Peyer's patch (tissue), 4 donors: Measurements from ENCODE around the gene GPR158.

Source experiments
- POLR2A ChIP-seq, 2 donors: fragments of 450-650 bp; IDR thresholded peaks; one replicate each; pipeline ENCODE4 v1.5.1; 2017; ENCODE audit warnings: antibody characterized with exemption in 2 of 2, mild to moderate bottlenecking in 2 of 2, moderate library complexity in 2 of 2
- TF ChIP-seq, protein P1 (sequence below), 6 experiments: fragments of 450-650 bp in 4 of 6; fragments of 200-600 bp in 2 of 6; sonication (generic) in 1 of 6; IDR thresholded peaks; one replicate each; pipeline ENCODE4 v1.5.1; 2017 to 2019; ENCODE audit warnings: antibody characterized with exemption in 6 of 6, mild to moderate bottlenecking in 3 of 6, moderate library complexity in 1 of 6

DNA sequence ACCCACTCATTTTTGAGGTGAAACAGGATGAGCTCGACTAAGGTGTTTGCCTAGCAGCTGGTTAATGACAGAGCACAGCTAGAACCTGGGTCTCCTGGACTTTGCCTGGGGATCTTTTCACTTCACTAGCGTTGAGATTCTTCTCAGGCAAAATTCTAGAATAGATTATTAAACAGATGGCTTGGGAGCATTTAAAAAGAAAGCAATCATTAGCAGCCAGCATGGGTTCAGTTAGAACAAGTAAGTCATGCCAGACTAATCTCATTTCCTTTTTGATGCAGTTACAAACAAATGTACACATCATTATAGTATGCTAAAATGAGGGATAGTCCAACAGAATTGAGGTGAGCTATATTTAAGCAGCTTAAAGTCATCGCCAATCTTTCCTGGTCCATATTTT lies 467.9 kb downstream of the GPR158 start:
- TF ChIP-seq, protein P1, sequence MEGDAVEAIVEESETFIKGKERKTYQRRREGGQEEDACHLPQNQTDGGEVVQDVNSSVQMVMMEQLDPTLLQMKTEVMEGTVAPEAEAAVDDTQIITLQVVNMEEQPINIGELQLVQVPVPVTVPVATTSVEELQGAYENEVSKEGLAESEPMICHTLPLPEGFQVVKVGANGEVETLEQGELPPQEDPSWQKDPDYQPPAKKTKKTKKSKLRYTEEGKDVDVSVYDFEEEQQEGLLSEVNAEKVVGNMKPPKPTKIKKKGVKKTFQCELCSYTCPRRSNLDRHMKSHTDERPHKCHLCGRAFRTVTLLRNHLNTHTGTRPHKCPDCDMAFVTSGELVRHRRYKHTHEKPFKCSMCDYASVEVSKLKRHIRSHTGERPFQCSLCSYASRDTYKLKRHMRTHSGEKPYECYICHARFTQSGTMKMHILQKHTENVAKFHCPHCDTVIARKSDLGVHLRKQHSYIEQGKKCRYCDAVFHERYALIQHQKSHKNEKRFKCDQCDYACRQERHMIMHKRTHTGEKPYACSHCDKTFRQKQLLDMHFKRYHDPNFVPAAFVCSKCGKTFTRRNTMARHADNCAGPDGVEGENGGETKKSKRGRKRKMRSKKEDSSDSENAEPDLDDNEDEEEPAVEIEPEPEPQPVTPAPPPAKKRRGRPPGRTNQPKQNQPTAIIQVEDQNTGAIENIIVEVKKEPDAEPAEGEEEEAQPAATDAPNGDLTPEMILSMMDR (IDR thresholded peaks at IDR 0.05): no peak
- no peak for TF ChIP-seq POLR2A (IDR thresholded peaks at IDR 0.05)
